Activated CD8-positive, alpha-beta memory T cell treated with anti-CD3 and anti-CD28 coated beads for 1 hour (primary cell): ENCODE results near the gene NAXD.
"Not testable (repeated sequence)": the region's sequence is repeated elsewhere in the genome, so short reads cannot be mapped to it uniquely, and the experiment has no call there.

Experiments used
- DNase-seq, 2 donors: peaks; one replicate each; pipeline ENCODE4 v3.0.0-alpha.2; 2020; ENCODE audit warnings: low read depth in 1 of 2; ENCODE audit errors: extremely low read depth in 1 of 2

NAXD gene

DNA sequence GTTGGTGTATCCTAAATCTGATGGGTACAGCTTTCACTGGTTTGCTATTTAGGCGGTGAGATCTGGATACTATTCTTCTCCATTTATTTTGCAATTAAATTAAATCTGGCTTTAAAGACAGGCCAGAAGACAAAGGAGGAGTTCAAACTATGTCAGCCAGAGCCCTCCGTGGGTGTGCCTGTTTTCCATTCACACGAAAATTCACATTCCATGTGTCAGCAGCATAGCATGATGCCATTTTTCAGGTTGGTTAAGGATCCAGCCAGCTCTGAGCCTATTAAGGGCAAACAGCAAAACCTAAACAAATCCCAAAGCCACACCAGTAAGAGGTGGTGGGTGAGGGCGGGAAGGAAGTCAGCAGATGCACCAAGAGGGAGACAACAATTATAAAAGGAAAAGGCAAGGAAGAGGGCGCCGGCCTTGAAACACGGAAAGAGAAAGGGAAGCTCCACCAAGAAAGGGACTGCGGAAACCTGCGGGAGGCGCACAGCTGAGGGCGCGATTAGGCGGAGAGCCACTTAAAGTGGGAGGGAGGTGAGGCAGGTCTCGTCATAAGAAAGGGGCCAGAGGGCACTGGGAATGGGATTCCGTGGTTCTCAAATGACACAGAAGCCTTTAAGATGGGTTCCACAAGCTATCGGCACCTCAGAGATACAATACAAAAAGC lies 47.6 kb downstream of the NAXD start:
- DNase-seq, result no peak

DNA sequence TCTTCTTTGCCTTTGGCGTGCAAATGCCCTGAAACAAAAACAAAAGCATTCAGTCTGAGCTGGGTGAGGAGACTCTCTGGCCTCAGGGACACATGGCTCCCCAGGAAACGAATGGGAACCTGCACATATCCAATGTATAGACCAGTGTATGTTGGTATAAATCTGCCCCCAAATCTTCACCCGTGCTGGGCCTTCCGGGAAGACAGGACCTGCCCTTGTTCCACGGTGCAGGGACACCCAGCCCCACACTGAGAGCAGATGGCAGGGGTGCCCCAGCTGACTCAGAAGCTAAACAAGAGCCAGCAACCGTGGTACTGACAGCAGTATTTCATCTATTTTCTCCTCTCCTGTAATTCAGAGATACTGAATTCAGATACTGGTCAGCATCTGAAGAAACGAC lies 48.1 kb downstream of the NAXD start:
- DNase-seq, result no peak

DNA sequence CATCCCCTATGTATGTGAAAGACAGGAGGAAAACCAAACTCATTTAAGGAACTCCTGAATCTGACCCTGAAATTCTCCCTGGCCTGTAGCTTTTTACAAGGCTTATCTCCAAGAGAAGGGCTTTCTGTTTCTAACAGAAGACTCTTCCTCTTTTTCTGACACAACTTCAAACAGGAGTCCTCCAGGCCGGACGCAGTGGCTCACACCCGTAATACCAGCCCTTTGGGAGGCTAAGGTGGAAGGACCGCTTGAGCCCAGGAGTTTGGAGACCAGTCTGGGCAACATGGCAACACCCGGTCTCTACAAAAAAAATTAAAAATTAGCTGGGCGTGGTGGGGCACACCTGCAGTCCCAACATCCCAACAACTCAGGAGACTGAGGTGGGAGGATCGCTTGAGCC lies 48.7 kb downstream of the NAXD start:
- DNase-seq, result no peak

DNA sequence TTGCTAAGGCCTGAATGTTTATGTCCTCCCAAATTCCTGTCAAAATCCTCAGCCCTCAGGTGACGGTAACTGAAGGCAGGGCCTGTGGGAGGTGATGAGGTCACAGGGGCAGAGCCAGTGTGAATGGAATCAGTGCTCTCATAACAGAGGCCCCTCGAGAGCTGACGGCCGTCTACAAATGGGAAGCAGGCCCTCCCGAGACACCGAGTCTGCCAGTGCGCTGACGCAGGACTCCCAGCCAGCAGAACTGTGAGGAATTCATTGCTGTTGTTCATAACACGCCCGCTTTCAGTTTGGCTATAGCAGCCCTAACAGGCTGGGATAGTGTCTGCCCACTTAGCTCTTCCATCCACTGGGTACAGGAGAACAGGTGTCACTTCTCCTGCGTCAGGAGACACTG lies 49.3 kb downstream of the NAXD start:
- no peak for DNase-seq

DNA sequence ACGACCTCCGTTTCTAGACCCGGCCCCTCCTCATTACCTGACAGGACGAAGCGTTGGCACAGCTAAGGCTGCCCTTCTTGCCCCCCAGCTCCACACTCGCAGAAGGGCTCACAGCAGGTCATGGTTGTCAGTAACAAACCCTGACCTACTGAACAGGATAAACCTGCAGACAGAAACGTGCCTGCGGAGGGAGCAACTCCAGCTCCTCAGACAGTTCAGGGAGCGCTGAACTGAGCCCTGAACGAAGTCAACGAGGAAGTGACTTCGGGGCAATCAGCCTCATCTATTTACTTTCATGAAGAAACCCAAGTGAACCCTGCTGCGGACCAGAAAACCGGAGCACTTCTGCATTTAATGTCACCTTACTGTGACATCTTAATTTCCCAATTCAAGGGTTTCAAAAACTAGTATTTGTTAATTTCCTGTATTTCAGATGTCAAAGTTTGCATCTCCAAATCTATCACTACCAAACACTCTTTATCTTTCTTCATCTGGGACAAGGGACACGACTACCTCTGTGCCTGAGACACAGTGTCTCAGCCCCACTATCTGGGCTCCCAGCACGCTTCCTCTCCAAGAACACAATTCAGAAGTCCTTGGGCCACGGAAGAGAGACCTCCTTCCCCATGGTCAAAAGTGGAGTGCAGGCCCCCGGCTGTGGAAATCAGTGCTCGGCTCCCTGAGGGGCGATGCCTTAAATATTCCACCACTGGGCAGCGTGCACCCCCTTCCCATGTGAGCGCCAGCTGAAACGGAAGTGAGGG lies 50.3 kb downstream of the NAXD start:
- no peak for DNase-seq

DNA sequence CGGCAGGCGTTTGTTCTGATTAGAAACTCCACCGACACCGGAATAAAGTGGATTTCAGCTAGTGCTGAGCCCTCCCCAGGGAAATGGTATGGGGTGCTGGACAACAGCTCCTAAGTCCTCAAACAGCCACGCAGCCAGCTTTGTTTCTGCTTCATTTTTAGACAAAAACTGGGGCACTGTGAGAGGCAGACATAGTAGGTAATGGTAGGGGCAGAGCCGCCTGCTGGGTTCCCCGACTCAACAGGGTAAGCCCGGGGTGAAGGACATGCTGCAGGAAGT lies 50.8 kb downstream of the NAXD start:
- DNase-seq, result no peak

DNA sequence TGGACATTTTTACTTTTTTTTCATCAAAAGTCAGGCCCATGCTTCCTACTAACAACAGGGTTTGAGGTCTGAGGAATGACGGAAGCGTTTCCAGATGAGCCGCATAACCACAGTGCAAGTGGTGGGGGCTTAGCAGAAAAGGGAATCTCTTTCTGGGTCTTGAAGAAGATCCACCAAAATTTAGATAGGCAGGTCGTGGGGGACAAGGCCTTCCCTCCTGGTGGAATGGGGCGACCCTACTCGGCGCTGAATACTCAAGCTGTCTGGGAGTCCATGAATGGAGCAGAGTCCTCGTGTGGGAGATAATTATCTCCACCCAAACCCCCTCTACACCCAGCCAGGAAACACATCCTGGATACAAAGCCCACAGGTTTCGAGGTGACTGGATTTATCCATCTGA lies 53.7 kb downstream of the NAXD start:
- DNase-seq, result no peak

DNA sequence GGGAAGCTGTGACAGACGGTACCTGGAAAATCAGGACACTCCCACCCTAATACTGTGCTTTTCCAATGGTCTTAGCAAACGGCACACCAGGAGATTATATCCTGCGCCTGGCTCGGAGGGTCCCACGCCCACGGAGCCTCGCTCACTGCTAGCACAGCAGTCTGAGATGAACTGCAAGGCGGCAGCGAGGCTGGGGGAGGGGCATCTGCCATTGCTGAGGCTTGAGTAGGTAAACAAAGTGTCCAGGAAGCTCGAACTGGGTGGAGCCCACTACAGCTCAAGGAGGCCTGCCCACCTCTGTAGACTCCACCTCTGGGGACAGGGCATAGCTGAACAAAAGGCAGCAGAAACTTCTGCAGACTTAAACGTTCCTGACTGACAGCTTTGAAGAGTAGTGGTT lies 54.5 kb downstream of the NAXD start:
- DNase-seq, result not testable (repeated sequence)

DNA sequence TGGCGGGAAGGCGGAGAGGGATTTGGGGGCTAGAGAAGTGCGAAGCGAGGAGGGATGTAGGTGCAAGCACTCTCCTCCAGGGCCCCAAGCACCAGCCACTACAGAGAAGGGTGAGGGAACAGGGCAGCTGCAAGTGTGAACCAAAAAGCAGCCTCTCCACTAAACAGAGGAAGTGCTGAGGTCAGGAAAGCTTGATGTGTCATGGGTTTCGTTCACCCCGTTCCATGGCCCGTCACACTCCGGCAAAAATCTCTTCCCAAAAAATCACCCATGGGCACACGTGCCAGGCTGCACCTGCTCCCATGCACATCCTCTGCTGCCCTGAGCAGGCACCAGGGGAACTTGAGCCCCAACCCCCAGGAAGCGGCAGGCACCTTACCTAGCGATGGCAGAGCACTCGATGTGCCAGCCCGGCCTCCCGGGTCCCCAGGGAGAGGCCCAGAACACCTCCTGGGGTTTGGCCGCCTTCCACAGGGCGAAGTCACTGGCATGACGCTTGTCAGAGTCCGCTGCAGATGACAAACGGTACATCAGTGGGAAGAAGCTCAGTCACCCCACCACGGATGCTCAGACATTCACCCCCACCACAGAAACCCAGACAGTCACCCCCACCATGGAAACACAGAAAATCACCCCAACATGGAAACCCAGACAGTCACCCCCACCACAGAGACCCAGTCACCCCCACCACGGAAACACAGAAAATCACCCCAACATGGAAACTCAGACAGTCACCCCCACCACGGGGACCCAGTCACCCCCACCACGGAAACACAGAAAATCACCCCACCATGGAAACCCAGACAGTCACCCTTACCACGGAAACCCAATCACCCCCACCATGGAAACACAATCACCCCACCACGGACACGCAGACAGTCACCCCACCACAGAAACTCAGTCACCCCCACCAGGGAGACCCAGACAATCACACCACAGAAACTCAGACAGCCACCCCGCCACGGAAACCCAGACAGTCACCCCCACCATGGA lies 61.5 kb downstream of the NAXD start:
- DNase-seq, result no peak

DNA sequence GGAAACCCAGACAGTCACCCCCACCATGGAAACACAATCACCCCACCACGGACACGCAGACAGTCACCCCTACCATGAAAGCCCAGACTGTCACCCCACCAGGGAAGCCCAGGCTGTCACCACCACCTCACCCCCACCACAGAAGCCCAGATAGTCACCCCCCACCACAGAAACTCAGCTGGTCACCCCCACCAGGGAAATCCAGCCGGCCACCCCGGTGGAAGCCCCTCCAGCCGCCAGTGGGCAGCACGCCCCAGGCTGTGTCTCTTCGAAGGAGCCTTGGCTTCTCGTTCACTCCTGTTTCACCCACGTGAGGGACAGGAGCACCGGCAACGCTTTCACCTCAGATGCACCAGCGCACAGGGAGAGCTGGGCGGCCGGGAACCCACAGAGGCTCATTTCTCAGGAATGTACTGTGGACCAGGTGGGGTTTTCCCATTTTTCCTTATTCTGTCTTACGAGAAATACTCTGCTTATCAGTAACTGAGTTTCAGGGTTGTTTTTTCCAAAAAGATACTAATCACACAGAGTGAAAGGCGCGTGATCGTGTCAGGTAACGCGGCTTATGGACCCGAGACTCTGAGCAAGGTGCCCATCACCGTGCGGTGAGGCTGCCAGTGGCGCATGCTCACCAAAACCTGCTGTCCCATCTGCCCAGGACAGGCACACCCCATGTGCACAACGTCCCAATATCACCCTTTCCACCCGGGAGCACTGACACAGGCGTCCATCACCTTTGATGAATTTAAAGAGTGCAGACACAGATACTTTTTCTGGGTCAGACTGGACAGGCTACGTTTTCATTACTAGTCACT lies 62.6 kb downstream of the NAXD start:
- no peak for DNase-seq

DNA sequence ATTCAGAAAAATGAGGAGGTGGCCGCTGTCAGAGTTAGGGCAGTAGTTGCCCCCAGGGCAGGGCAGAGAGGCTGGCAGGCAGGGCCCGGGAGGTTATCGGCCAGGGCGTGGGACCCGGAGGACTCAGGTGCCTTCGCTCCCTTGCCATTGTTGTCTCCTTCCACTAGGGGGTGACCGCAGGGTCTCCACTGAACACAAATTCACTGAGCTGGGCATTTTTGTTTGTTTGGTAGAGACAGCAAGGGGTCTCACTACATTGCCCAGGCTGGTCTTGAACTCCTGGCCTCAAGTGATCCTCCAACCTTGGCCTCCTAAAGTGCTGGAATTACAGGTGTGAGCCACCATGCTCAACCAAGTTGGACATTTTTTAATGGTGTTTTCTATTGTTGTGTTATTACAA lies 65.5 kb downstream of the NAXD start:
- DNase-seq, result no peak

DNA sequence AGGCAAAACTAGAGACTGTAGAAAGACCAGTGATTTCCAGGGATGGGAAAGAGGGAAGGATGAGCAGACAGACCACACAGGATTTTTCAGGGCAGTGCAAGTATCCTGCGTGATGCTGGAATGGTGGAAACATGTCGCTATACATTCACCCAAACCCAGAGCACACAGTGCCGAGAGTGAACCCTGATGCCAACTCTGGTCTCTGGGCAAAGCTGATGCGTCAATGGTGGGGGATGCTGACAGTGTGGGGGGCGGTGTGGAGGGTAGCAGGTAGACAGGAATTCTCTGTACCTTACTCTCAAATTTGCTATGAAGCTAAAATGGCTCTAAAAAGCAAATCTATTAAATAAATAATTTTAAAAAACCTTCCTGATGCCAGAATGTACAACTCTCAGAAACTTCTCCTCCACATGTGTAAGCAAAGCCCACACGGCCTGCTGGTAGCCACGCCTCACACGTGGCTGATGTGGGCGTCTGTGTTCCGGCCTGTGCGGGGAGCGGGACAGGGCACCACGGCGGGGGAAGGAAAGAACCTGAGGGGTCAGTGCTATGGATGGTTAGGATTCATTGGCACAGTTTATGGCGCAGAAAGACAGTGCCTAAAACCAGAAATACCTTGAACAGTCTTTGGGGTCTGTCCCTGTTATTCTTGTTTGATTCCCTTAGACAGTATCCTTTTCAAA lies 66.7 kb downstream of the NAXD start:
- no peak for DNase-seq

DNA sequence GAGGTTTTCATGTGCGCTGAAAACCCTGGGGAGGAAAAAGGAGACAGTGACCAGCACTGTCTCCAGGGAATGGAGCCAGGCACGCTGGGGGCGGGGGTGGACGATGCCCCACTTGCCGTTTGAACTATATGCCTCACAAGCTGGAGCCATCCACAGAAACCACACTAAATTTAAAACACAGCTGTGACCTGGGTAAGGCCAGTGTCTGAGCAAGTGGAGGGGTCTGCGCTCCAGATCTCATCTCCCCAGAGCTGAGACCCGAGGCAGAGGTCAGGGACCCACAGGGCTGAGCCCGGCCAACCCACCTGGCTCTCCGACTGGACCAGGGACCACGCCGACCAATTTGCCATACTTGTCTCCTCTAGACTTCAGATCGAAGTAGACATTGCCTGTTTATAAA lies 67.4 kb downstream of the NAXD start:
- DNase-seq, result no peak

DNA sequence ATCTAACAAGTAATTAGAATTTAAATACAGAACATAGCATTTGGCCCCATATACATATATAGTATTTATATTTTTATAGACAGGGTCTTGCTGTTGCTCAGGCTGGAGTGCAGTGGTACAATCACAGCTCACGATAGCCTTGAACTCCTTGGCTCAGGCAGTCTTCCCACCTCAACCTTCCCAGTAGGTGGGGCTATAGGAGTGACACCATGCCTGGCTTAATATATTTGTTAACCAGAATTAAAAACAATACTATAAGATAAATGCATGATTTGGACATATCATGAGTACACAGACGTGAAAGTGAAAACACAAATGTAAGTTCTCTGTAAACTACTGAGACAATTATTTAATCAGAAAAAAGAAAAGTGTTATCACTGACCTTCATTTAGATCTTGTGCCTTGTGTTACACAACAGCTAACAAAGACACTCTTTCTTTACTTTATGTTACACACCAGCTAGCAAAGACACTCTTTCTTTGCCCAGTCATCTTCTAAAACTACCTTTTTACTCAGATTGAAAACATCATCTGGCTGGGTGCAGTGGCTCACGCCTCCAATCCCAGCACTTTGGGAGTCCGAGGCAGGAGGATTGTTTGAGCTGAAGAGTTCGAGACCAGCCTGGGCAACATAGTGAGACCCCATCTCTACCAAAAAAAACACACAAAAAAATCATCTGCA lies 68.0 kb downstream of the NAXD start:
- no peak for DNase-seq

DNA sequence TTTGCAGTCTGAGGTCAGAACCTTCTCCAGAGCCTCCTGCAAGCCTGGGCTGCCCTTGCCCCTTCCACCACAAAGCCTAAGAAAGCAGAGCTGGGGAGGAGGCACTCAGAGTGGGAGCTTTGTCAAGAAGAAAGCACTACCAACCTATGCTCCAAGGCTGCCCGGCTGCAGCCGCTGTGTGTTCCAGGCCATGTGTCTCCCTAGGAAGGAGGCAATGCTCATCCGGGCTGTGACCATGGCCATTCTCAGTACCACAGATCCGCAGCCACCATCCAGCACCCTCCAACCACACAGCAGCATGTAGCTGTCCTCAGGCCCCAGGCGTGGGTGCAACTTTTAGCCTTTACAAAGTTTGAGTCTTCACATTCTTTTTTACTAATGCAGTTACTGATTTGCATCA lies 68.6 kb downstream of the NAXD start:
- DNase-seq, result no peak

DNA sequence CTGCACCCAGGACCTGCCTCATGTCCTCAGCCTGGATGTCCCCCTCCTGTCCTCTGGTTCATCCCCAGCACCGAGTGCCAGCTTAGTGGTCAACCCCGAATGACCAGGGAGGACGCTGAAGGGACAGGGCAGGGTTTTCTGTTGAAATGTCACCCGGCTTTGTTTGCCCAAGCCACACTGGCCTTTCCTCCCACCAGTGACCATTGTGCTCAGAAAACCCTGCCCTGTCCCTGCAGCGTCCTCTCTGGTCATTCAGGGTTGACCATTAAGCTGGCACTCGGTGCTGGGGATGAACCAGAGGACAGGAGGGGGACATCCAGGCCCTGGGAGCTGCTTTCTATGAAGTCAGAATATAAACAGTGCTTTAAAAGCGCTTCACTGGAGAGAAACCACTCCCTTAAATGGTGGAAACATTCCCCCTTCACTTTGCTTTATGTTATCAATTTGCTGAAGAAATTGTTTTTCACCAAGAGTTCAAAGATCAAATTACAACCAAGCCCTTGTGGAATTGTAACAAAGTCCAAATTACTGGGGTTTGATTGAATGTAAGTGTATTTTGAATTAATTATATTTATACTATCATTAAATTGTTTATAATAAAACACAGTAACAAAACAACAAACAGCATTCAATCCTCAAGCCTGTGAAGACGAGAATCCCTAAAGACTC lies 69.2 kb downstream of the NAXD start:
- no peak for DNase-seq

DNA sequence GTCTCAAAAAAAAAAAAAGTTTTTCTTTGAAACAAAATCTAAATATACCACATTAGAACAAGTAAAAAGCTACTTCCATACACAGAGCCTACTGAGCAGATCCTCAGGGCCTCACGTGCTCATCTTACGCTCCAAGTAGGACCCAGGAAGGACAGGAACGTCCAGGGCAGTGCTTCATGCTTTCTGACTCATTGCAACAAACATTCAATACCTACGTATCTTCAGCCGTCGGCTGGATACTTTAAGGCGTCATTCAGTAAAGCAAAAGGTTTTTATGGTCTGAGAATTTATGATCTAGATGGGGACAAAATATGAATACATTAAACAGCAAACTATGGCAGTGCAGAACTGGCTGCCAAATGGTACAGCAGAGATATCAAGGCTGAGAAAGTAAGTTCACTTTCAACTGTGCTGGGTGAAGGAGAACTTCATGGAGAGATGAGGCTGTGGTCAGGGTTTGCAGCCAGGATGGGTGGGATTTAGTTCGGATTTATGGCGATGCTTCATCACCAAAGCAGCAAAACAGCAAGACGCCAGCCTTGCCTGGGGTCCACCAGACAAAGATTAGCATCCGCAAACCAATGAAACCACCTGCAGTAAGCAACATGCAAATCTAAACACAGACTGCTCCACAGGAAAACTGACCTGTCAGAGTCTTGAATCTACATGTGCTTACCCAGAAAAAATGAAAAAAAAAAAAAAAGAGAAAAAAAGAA lies 70.1 kb downstream of the NAXD start:
- no peak for DNase-seq

DNA sequence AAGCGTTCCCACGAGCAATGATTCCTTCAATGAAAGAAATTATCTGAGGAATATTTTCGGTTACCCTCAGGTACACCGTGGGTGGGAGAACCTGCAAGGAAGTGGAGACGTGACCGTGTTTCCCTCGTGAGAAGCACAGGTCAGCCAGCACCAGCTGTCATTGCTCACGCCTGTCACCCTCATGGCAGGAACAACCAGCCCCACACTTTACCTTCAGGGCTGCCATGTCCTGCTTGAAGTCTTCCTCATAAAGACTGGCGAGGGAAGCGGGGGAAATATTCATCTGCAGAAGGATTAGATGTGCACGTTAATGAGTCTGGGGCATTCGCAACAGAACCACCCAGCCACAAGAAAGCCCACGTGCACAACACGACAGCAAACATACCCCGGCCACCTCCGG lies 72.4 kb downstream of the NAXD start:
- DNase-seq, result no peak

DNA sequence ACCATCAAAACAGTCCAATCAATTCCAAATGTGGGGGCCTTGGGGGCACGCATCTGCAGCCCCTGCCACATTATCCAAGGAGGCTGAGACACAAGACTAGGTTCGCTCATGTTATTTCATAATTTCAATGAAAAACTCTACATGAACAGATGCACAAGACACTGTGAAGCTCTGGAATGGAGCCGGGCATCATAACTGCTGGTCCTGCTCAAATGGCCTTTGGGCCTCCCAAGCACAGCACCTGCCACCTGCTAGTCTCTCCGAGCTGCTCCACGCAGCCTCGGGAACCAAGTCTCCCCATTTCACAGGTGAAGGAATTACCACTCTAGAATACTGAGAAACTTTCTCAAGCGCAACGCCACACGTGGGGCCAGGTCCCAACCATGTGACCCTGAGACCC lies 73.7 kb downstream of the NAXD start:
- no peak for DNase-seq
